ENCODE measurements around the gene STAG2.

Gene STAG2

GRCh38 chrX:123971982-123972381 is 10.5 kb downstream of the STAG2 start:
- no peak for TF ChIP-seq CTCF (IDR thresholded peaks at IDR 0.05; ENCODE audit: low read depth, low read length, missing control alignments)
- DNase-seq (ENCODE audit: low read depth) = no peak
- in situ Hi-C loops (cut with HindIII; ENCODE audit: low sequenced_read_pairs) = no loop called here
- no peak overlapping the region for H3K4me3 ChIP-seq (ENCODE audit: low read depth, low read length)

- no peak for TF ChIP-seq CTCF (IDR thresholded peaks at IDR 0.05; ENCODE audit: low read depth, low read length, missing control alignments)
- no peak overlapping the region for H3K4me3 ChIP-seq (ENCODE audit: low read depth, low read length)
- in situ Hi-C loops (cut with HindIII; ENCODE audit: low sequenced_read_pairs) = no loop called here
- DNase-seq (ENCODE audit: low read depth) = no peak
Measured at GRCh38 chrX:123973921-123974320, 12.4 kb downstream of the STAG2 start.

GRCh38 chrX:123975180-123975579 is 13.7 kb downstream of the STAG2 start:
- no peak for DNase-seq (ENCODE audit: low read depth)
- TF ChIP-seq CTCF (IDR thresholded peaks at IDR 0.05; ENCODE audit: low read depth, low read length, missing control alignments) = no peak
- in situ Hi-C loops (cut with HindIII; ENCODE audit: low sequenced_read_pairs) = no loop called here
- H3K4me3 ChIP-seq (ENCODE audit: low read depth, low read length) = no peak overlapping the region

- in situ Hi-C loops (cut with HindIII; ENCODE audit: low sequenced_read_pairs) = no loop called here
- TF ChIP-seq CTCF (IDR thresholded peaks at IDR 0.05; ENCODE audit: low read depth, low read length, missing control alignments) = no peak
- no peak for DNase-seq (ENCODE audit: low read depth)
- no peak overlapping the region for H3K4me3 ChIP-seq (ENCODE audit: low read depth, low read length)
Measured at GRCh38 chrX:123976706-123977316, 15.3 kb downstream of the STAG2 start.

- DNase-seq (ENCODE audit: low read depth) = no peak
- in situ Hi-C loops (cut with HindIII; ENCODE audit: low sequenced_read_pairs) = no loop called here
- H3K4me3 ChIP-seq (ENCODE audit: low read depth, low read length) = no peak overlapping the region
- TF ChIP-seq CTCF (IDR thresholded peaks at IDR 0.05; ENCODE audit: low read depth, low read length, missing control alignments) = no peak
Measured at GRCh38 chrX:123983240-123983639, 21.7 kb downstream of the STAG2 start.

GRCh38 chrX:123986377-123986776 is 24.9 kb downstream of the STAG2 start:
- H3K4me3 ChIP-seq (ENCODE audit: low read depth, low read length) = no peak overlapping the region
- no peak for TF ChIP-seq CTCF (IDR thresholded peaks at IDR 0.05; ENCODE audit: low read depth, low read length, missing control alignments)
- in situ Hi-C loops (cut with HindIII; ENCODE audit: low sequenced_read_pairs) = no loop called here
- DNase-seq (ENCODE audit: low read depth) = no peak

Measured in astrocyte of the cerebellum (primary cell).